ENCODE results near the gene SART1.

SART1 gene

DNA sequence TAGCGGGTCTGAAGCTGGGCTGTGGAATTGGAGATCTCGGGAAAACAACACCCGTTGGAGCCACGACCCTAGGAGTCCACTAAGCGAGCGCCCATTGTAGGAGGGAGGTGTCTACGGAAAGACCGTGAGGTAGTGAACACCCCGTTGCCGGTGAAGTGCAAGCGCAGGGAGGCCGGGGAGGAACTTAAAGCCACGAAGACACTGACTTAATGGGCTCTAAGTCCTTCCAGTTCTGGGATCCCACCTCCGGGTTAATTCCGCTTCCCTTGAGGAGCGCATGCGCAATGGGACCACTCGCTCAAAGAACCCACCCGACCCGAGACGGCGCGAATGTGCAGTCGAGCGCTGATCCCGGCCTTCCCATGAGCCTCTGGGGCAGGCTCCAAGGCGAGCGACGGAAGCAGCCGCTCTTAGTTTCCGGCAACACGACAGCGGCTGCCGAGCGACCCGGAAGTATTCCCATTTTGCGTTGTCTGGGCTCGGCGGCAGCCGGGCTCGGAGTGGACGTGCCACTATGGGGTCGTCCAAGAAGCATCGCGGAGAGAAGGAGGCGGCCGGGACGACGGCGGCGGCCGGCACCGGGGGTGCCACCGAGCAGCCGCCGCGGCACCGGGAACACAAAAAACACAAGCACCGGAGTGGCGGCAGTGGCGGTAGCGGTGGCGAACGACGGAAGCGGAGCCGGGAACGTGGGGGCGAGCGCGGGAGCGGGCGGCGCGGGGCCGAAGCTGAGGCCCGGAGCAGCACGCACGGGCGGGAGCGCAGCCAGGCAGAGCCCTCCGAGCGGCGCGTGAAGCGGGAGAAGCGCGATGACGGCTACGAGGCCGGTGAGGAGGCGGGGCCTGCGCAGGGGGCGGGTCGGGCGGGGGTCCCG lies at the start of gene SART1:
TSS of gene SART1 (plus strand) at position 468 of the 874 bp plus-strand sequence. CDS start at position 515, 47 bp downstream.
- FAIRE-seq, result peak; percentile 97

DNA sequence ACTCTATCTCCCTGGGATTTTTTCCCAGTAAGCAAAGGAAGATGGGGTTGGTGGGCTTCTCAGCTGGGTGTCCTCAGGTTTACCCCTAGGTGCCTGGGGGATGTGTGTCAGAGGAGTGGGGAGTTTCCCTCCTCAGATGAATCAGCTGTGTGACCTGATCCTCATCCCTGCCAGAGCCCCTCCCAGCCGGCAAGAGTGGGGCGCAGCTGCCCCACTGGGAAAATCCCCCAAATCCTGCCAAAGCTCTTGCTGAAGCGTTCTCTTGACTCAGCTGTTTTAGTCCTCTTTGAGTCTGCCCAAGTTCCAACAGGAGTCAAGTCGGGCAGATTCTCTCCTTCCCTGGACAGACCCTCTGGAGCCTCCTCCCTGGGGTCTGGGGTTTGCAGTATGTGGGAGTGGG lies 48.7 kb upstream of the SART1 start:
- no peak for FAIRE-seq

- FAIRE-seq, result no peak
Observed at GRCh38 chr11:65915101-65915820, 46.3 kb upstream of the SART1 start.

GRCh38 chr11:65915821-65916251 lies 45.7 kb upstream of the SART1 start:
- FAIRE-seq, result peak; percentile 97

GRCh38 chr11:65916391-65916790 lies 45.1 kb upstream of the SART1 start:
- no peak for FAIRE-seq

GRCh38 chr11:65917077-65917433 lies 44.5 kb upstream of the SART1 start:
- no peak for FAIRE-seq

DNA sequence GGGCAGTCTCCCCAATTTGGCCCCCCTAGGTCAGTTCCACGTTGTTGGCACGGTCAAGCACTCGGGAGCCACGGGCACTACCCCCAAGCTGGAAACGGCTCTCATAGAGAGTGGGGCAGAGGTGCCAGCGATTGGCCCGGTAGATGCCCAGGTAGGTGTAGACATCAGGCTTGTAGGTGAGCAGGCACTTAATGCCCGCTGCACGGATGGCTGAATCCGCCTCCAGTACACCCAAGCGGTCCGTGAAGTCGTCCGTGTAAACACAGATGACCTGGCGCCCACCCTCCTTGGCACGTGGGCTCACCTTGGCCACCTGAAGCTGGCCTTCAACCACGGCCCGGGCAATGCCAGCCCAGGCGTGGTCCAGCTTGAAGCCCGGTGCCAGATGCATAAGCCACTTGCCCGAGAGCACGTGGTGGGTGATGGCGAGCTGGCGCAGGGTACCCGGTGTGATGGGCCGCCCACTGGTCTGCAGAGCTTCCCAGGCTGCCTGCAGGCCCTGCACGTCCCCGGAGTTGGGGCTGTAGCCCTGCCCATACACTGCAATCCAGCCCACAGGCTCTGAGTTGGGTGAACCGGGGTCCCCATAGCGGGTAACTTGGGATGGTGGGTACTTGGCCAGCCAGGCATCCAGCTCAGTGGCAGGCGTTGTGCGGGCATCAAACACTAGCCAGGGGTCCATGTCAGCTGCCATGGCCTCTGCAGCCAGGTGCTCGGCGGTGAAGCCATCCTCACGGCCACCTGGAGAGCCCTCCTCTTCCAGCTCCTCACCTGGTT lies 43.9 kb upstream of the SART1 start:
- FAIRE-seq, result no peak

DNA sequence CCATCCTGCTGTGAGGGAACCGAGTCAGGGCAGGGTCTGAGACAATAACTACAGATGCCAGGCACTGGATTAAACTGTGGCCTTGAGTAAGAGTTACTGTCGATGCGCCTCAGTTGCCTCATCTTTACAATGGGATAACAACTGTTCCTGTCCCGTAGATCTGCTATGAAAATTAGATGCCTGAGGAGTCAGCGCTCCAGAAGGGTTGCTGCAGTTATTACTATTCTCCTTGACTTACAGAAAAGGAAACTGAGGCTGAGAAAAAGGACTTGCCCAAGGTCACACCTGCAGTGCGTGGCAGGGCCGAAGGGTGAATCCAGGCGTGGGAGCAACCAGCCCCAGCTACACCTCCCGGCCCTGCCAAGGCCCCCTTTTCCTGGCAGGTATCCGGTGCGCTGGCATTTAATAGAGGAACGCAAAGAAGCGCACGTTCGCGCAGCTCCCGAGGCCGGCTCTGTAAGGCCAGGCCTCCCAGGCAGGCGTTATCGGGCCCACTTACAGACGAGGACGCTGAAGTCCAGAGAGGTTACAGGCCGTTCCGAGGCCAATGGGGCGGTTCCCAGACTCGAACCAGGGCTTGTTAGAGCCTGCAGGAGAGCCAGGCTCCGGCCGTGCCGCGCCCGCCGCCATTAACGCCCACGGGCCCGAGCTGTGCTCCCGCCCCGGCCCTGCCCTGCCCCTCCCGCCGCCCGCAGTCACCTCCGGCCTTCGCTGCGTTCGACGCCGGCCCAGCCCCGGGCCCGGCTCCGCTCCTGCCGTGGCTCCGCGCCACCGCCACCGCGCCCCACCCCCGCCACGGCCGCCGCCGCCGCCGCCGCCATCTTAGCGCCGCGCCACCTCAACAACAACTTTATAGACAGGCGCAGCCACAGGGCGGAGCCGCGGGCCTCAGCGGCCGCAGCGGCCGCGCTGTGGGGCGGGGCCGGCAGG lies 43.1 kb upstream of the SART1 start, which contains the start of gene C11orf68:
TSS of gene C11orf68 (minus strand) at position 852 of the 930 bp plus-strand sequence. CDS start at position 821, 31 bp downstream.
- FAIRE-seq, result no peak

DNA sequence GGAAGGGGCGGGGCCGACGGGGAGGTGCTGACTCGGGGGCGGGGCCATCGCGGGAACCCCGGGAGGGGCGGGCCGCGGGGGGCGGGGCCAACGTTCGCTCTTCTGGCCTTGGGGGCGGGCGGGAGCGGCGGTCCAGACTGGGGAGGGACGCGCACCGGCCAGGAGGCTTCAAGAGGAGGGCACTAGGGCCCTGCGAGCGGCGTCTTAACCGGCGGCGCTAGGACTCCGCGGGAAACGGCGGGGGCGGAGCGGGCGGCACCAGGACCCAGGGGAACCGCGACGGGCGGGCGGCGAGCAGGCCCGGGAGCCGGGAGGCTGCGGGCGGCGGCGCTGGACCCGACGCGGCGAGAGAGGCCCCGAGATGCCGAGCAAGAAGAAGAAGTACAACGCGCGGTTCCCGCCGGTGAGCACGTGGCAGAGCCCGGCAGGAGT lies 42.4 kb upstream of the SART1 start, which contains the start of gene DRAP1:
TSS of gene DRAP1 (plus strand) at position 286 of the 432 bp plus-strand sequence. CDS start at position 362, 76 bp downstream.
- FAIRE-seq, result no peak

GRCh38 chr11:65919573-65920371 lies 41.8 kb upstream of the SART1 start:
- no peak for FAIRE-seq

GRCh38 chr11:65920372-65920802 lies 41.1 kb upstream of the SART1 start:
- no peak for FAIRE-seq

DNA sequence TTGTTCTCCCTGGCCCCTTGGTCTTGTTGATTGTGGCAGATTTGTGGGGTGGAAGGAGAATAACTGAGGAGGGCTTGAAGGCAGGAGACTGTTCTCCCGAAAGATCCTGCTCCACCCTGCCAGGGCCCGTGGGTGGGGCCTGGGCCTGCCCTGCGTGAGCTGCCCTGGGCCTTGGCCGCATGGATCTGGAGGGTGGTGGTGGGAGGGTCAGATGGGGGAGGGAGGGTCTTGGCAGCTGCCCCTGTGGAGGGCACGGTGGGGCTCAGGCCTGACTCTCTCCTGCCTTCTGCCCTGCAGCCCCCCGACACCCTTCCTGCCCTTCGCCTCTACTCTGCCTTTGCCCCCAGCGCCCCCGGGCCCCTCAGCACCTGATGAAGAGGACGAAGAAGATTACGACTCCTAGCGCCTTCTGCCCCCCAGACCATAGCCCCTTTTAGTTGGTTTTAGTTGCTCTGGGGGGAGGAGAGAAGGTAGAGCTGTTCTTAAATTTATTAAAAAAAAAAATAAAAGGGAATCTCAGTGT lies 40.4 kb upstream of the SART1 start:
- no peak for FAIRE-seq

DNA sequence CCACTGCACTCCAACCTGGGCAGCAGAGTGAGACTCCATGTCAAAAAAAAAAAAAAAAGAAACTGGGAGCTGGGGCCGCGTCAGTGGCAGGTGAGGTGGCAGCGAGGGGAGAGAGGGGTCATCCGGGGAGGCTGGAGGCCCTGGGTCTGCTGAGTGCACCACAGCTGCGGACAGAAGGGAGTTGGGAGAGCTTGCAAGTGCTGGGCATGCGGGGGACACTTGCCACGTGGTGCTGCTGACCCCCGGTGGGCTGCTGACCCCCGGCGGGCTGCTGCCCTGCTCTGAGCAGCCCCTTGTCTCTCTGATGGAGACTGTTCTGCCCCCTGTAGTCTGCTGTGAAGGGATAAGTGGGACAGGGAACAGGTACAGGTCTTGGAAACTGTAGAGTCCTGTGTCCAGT lies 39.7 kb upstream of the SART1 start:
- no peak for FAIRE-seq

GRCh38 chr11:65922565-65922964 lies 39.0 kb upstream of the SART1 start:
- FAIRE-seq, result no peak

- no peak for FAIRE-seq
Observed at GRCh38 chr11:65925397-65925796, 36.1 kb upstream of the SART1 start.

GRCh38 chr11:65927904-65928397 lies 33.6 kb upstream of the SART1 start:
- FAIRE-seq, result no peak

GRCh38 chr11:65928667-65929066 lies 32.9 kb upstream of the SART1 start:
- no peak for FAIRE-seq

GRCh38 chr11:65931773-65932557 lies 29.6 kb upstream of the SART1 start:
- no peak for FAIRE-seq

DNA sequence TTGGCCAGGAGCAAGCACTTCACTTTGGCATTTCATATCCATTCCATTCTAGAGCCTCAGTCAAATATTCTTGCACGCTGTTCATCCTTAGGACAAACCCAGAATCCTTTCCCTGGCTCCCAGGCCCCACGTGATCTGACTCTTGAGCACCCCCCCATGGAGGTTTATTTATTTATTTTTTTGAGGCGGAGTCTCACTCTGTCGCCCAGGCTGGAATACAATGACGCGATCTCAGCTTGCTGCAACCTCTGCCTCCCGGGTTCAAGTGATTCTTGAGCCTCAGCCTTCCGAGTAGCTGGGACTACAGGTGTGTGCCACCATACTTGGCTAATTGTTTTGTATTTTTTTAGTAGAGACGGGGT lies 29.0 kb upstream of the SART1 start:
- FAIRE-seq, result no peak

DNA sequence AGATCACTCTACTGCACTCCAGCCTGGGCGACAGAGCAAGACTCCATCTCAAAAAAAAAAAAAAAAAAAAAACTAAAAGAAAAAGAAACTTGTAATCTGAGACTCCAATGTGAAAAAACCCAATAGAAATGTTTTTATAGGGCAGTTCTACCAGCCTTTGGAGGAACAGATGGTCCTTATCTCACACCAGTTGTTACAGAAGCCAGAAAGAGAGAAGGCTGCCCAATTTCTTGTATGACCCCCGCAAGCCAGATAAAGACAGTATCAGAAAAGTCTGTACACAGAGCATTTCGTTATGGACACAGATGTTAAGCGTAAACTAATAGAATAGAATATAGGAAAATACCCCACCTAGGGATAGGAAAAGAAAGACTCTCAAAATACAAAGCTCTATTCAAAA lies 27.5 kb upstream of the SART1 start:
- FAIRE-seq, result no peak
